IPS-18c (cell line): ENCODE data around the gene SORD.
"Not testable (repeated sequence)": the region's sequence is repeated elsewhere in the genome, so short reads cannot be mapped to it uniquely, and the experiment has no call there.

Experiments used
- H3K4me3 ChIP-seq: 2 replicates; pipeline ENCODE4 v1.7.0; 2013; ENCODE audit warnings: low read depth, mild to moderate bottlenecking, low read length, moderate library complexity; ENCODE audit not compliant: insufficient read depth
- H3K9me3 ChIP-seq: one replicate; pipeline ENCODE4 v1.6.1; 2013; ENCODE audit warnings: mild to moderate bottlenecking, low read length, moderate library complexity; ENCODE audit not compliant: control insufficient read depth, insufficient read depth

The SORD gene

GRCh38 chr15:45020222-45020900, 2.6 kb upstream of the SORD start:
- not testable (repeated sequence) for H3K9me3 ChIP-seq, H3K4me3 ChIP-seq

- H3K4me3 ChIP-seq, H3K9me3 ChIP-seq: not testable (repeated sequence)
These were observed 2.1 kb upstream of the SORD start for GRCh38 chr15:45020901-45021259.

- no peaks in the 10 kb centered on the region for H3K9me3 ChIP-seq
- H3K4me3 ChIP-seq = no peak overlapping the region
These were observed 1.6 kb upstream of the SORD start for GRCh38 chr15:45021348-45021747.

GRCh38 chr15:45023659-45024225, 747 bp downstream of the SORD start:
- peak overlapping the region; percentile 89 for H3K4me3 ChIP-seq
- no peaks in the 10 kb centered on the region for H3K9me3 ChIP-seq

- not testable (repeated sequence) for H3K4me3 ChIP-seq, H3K9me3 ChIP-seq
These were observed 1.7 kb downstream of the SORD start for GRCh38 chr15:45024649-45025048.

- H3K9me3 ChIP-seq, H3K4me3 ChIP-seq: not testable (repeated sequence)
These were observed 2.6 kb downstream of the SORD start for GRCh38 chr15:45025627-45026026.

GRCh38 chr15:45026651-45027190, 3.7 kb downstream of the SORD start:
- H3K9me3 ChIP-seq = no peaks in the 10 kb centered on the region
- H3K4me3 ChIP-seq = no peak overlapping the region

- no peaks in the 10 kb centered on the region for H3K9me3 ChIP-seq
- no peak overlapping the region for H3K4me3 ChIP-seq
These were observed 4.2 kb downstream of the SORD start for GRCh38 chr15:45027220-45027619.

- Histone ChIP-seq H3K9me3 (no peaks in the 10 kb centered on the region), H3K4me3 (no peak overlapping the region)
These were observed 7.7 kb downstream of the SORD start for GRCh38 chr15:45030743-45031142.

- H3K9me3 ChIP-seq, H3K4me3 ChIP-seq: not testable (repeated sequence)
These were observed 8.6 kb downstream of the SORD start for GRCh38 chr15:45031522-45032028.

GRCh38 chr15:45032501-45032900, 9.5 kb downstream of the SORD start:
- H3K9me3 ChIP-seq, H3K4me3 ChIP-seq: not testable (repeated sequence)

GRCh38 chr15:45034087-45034486, 11.1 kb downstream of the SORD start:
- H3K9me3 ChIP-seq, H3K4me3 ChIP-seq: not testable (repeated sequence)

- not testable (repeated sequence) for H3K4me3 ChIP-seq, H3K9me3 ChIP-seq
These were observed 11.8 kb downstream of the SORD start for GRCh38 chr15:45034600-45035375.

GRCh38 chr15:45036812-45037781, 14.1 kb downstream of the SORD start:
- H3K4me3 ChIP-seq, H3K9me3 ChIP-seq: not testable (repeated sequence)

- Histone ChIP-seq H3K9me3 (no peaks in the 10 kb centered on the region), H3K4me3 (no peak overlapping the region)
These were observed 14.9 kb downstream of the SORD start for GRCh38 chr15:45037936-45038335.

GRCh38 chr15:45040396-45040795, 17.4 kb downstream of the SORD start:
- H3K4me3 ChIP-seq, H3K9me3 ChIP-seq: not testable (repeated sequence)

GRCh38 chr15:45041538-45041937, 18.5 kb downstream of the SORD start:
- not testable (repeated sequence) for H3K9me3 ChIP-seq, H3K4me3 ChIP-seq
